K562 (cell line): Measurements from ENCODE around the gene SPINK14.

ENCODE experiments used
- POLR2A ChIP-seq: fragments of 450-650 bp; conservative IDR thresholded peaks from 2 replicates; pipeline ENCODE4 v1.6.1; 2016
- POLR2AphosphoS5 ChIP-seq: IDR thresholded peaks from 2 replicates; pipeline ENCODE4 v1.6.1; 2011; ENCODE audit warnings: mild to moderate bottlenecking, low read depth, low read length, moderate library complexity; ENCODE audit not compliant: control insufficient read depth, insufficient read depth
- TF ChIP-seq, protein P1 (sequence below): sonication (generic); formaldehyde crosslinking; IDR thresholded peaks from 2 replicates; pipeline ENCODE4 v1.8.0; 2022; ENCODE audit warnings: mild to moderate bottlenecking, missing genetic modification reagents

DNA sequence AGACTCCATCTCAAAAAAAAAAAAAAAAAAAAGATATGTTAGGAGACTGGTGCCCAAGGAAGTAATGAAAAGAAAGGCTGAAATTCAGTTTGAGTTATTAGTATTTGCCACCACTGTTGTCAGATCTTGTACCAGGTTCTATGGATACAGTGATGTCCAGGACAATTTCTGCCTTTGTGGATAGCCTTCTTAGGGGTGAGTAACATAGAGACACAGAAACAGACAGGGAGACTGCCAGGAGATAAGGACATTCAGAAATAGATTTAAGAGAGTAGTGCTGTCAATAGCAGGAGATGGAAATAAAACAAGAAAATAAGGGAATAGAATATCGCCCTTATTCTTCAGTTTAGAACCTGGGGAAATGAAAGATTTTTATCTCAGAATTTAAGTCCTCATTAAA, 6.3 kb upstream of the SPINK14 start:
- TF ChIP-seq POLR2AphosphoS5, result no peak
- TF ChIP-seq, protein P1, sequence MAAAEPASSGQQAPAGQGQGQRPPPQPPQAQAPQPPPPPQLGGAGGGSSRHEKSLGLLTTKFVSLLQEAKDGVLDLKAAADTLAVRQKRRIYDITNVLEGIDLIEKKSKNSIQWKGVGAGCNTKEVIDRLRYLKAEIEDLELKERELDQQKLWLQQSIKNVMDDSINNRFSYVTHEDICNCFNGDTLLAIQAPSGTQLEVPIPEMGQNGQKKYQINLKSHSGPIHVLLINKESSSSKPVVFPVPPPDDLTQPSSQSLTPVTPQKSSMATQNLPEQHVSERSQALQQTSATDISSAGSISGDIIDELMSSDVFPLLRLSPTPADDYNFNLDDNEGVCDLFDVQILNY (CRISPR knock-in tag), result no peak
- no peak for TF ChIP-seq POLR2A
